Hepatocyte (in vitro differentiated cells): ENCODE data around the gene TRIM69. TPM values are rescaled to one million over a fixed set of nuclear protein-coding genes. Genes with fewer than 3 reads are reported as not detected.
A peak's percentile ranks its signal among the peaks of the same experiment; 100 is the strongest.

ENCODE experiments used
- DNase-seq: peaks from one replicate; pipeline ENCODE4 v3.0.0-alpha.2; 2016; ENCODE audit warnings: low spot score
- H2AFZ ChIP-seq: fragments of 200-600 bp; sonication (generic); 2 replicates; pipeline ENCODE4 v1.6.0; 2016; ENCODE audit warnings: antibody characterized with exemption, mild to moderate bottlenecking
- H3K27ac ChIP-seq: fragments of 200-600 bp; sonication (generic); 2 replicates; pipeline ENCODE4 v1.5.1; 2016; ENCODE audit warnings: mild to moderate bottlenecking
- H3K27me3 ChIP-seq: fragments of 200-600 bp; sonication (generic); 2 replicates; pipeline ENCODE4 v1.6.1; 2016
- H3K36me3 ChIP-seq: fragments of 200-600 bp; sonication (generic); replicated peaks from 2 replicates; pipeline ENCODE4 v1.5.1; 2016; ENCODE audit warnings: low read depth; ENCODE audit not compliant: insufficient read depth
- H3K4me1 ChIP-seq: fragments of 200-600 bp; sonication (generic); 2 replicates; pipeline ENCODE4 v1.5.1; 2016; ENCODE audit warnings: mild to moderate bottlenecking, moderate library complexity; ENCODE audit not compliant: insufficient read depth
- H3K4me2 ChIP-seq: fragments of 200-600 bp; sonication (generic); 2 replicates; pipeline ENCODE4 v1.6.0; 2016
- H3K4me3 ChIP-seq: fragments of 200-600 bp; sonication (generic); 2 replicates; pipeline ENCODE4 v1.5.1; 2016; ENCODE audit warnings: mild to moderate bottlenecking
- H3K79me2 ChIP-seq: fragments of 200-600 bp; sonication (generic); 2 replicates; pipeline ENCODE4 v1.6.0; 2017; ENCODE audit warnings: mild to moderate bottlenecking
- H3K9me2 ChIP-seq: fragments of 200-600 bp; sonication (generic); replicated peaks from 2 replicates; pipeline ENCODE4 v1.6.0; 2017; ENCODE audit warnings: mild to moderate bottlenecking; ENCODE audit not compliant: insufficient read depth
- H3K9me3 ChIP-seq: fragments of 200-600 bp; sonication (generic); 2 replicates; pipeline ENCODE4 v1.5.1; 2016; ENCODE audit warnings: low read depth, mild to moderate bottlenecking
- H4K20me1 ChIP-seq: fragments of 200-600 bp; sonication (generic); 2 replicates; pipeline ENCODE4 v1.6.0; 2016; ENCODE audit warnings: mild to moderate bottlenecking; ENCODE audit not compliant: insufficient read depth, poor library complexity, severe bottlenecking
- EZH2 ChIP-seq: fragments of 200-600 bp; sonication (generic); IDR thresholded peaks from 2 replicates; pipeline ENCODE4 v1.6.1; 2016; ENCODE audit warnings: antibody characterized with exemption, mild to moderate bottlenecking, borderline replicate concordance
- EZH2phosphoT487 ChIP-seq: fragments of 200-600 bp; sonication (generic); IDR thresholded peaks from one replicate; pipeline ENCODE4 v1.6.1; 2018; ENCODE audit warnings: antibody characterized with exemption, mild to moderate bottlenecking, low read depth, moderate library complexity; ENCODE audit not compliant: unreplicated experiment, severe bottlenecking
- WGBS: methylation state at CpG from one replicate; pipeline ENCODE4 v1.1.6; 2016; ENCODE audit warnings: low lambda C conversion rate; ENCODE audit errors: missing lambda C conversion rate; 5-methylcytosine and 5-hydroxymethylcytosine counted together
- polyA plus RNA-seq: library from polyadenylated mRNA; unstranded; fragments of >200 nt; fragmentation: Nextera tagmentation; extraction: Ambion mirVana; gene quantifications from 2 replicates; pipeline ENCODE4 v1.2.1, GENCODE V29; 2016
- total RNA-seq: library from RNA; depleted of rRNA; stranded (reverse); fragments of >200 nt; gene quantifications from 2 replicates; pipeline ENCODE4 v1.2.3, GENCODE V29; 2014
- TF ChIP-seq, protein P1 (sequence below): fragments of 200-600 bp; sonication (generic); IDR thresholded peaks from 2 replicates; pipeline ENCODE4 v1.5.1; 2016; ENCODE audit warnings: antibody characterized with exemption, mild to moderate bottlenecking; ENCODE audit not compliant: poor library complexity

TRIM69 gene
- total and polyA plus RNA-seq, 2 experiments from 2014 or later, result 6.5 to 11.0 TPM

DNA sequence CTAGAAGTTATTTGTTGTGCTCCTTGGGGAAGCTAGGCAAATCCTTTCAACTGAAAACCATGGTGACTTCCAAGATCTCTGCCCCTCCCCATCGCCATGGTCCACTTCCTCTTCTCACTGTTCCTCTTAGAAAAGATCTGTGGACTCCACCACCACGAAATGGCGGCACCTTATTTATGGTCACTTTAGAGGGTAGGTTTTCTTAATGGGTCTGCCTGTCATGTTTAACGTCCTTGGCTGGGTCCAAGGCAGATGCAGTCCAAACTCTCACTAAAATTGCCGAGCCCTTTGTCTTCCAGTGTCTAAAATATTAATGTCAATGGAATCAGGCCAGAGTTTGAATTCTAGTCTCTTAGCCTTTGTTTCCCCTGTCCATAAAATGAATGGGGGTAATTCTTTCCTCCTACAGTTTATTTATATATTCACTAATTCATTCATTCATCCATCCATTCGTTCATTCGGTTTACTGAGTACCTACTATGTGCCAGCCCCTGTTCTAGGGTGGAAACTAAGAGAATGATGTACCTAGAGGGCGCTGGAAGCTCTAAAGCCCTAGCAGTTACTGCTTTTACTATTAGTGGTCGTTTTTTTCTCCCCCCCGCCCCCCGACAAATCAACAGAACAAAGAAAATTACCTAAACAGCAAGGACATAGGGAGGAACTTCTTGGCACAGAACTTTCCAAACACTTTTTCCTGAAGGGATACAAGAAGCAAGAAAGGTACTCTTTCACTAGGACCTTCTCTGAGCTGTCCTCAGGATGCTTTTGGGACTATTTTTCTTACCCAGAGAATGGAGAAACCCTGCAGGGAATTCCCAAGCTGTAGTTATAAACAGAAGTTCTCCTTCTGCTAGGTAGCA is 25.9 kb upstream of the TRIM69 start:
- H3K9me3 ChIP-seq, result no peaks in the 10 kb centered on the region
- 39% methylated on average over 11 of the region's 11 CpGs for WGBS
- H4K20me1 ChIP-seq, result peaks cover 27% of the 10 kb centered on the region
- peak overlapping the region; percentile 68 for H3K4me3 ChIP-seq
- H3K27ac ChIP-seq, result peak overlapping the region; percentile 99
- peaks cover 4% of the 10 kb centered on the region for H3K4me1 ChIP-seq
- H3K9me2 ChIP-seq, result no peaks in the 10 kb centered on the region
- H2AFZ ChIP-seq, result peak overlapping the region; percentile 70
- peak overlapping the region; percentile 79 for H3K4me2 ChIP-seq
- TF ChIP-seq, protein P1, sequence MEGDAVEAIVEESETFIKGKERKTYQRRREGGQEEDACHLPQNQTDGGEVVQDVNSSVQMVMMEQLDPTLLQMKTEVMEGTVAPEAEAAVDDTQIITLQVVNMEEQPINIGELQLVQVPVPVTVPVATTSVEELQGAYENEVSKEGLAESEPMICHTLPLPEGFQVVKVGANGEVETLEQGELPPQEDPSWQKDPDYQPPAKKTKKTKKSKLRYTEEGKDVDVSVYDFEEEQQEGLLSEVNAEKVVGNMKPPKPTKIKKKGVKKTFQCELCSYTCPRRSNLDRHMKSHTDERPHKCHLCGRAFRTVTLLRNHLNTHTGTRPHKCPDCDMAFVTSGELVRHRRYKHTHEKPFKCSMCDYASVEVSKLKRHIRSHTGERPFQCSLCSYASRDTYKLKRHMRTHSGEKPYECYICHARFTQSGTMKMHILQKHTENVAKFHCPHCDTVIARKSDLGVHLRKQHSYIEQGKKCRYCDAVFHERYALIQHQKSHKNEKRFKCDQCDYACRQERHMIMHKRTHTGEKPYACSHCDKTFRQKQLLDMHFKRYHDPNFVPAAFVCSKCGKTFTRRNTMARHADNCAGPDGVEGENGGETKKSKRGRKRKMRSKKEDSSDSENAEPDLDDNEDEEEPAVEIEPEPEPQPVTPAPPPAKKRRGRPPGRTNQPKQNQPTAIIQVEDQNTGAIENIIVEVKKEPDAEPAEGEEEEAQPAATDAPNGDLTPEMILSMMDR, result peak; percentile 47
- no peak for TF ChIP-seq EZH2
- peaks cover 47% of the 10 kb centered on the region for H3K79me2 ChIP-seq
- H3K27me3 ChIP-seq, result no peaks in the 10 kb centered on the region
- no peaks in the 10 kb centered on the region for H3K36me3 ChIP-seq
- DNase-seq, result peak; percentile 47

DNA sequence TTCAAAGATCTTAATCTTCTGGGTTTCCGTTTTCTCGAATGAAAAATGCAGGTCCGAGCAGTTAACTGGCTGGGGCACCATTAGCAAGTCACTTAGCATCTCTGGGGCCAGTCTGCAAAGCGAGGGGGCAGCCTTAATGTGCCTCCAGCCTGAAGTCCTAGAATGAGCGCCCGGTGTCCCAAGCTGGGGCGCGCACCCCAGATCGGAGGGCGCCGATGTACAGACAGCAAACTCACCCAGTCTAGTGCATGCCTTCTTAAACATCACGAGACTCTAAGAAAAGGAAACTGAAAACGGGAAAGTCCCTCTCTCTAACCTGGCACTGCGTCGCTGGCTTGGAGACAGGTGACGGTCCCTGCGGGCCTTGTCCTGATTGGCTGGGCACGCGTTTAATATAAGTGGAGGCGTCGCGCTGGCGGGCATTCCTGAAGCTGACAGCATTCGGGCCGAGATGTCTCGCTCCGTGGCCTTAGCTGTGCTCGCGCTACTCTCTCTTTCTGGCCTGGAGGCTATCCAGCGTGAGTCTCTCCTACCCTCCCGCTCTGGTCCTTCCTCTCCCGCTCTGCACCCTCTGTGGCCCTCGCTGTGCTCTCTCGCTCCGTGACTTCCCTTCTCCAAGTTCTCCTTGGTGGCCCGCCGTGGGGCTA is 25.1 kb upstream of the TRIM69 start, which contains the start of the genes B2M and PATL2:
TSS of gene B2M (plus strand) at position 422 of the 647 bp plus-strand sequence. CDS start at position 452, 30 bp downstream.
TSS of gene PATL2 (minus strand) at position 228 of the 647 bp plus-strand sequence. CDS start 34,833 bp downstream, outside the sequence.
- Histone ChIP-seq H2AFZ (peak within 1 kb of the TSS; percentile 70), H3K79me2 (peaks cover 50% of the 10 kb centered on the region), H3K27ac (peak within 1 kb of the TSS; percentile 99), H3K36me3 (no peaks in the 10 kb centered on the region), H3K4me3 (peak within 1 kb of the TSS; percentile 83), H3K4me2 (peak within 1 kb of the TSS; percentile 90), H3K9me2 (no peaks in the 10 kb centered on the region), H3K27me3 (no peaks in the 10 kb centered on the region), H4K20me1 (peaks cover 32% of the 10 kb centered on the region), H3K9me3 (no peaks in the 10 kb centered on the region), H3K4me1 (peaks cover 4% of the 10 kb centered on the region)
- TF ChIP-seq, protein P1, result no peak
- TF ChIP-seq EZH2phosphoT487 (no peak), EZH2 (no peak)
- WGBS, result under 1% methylated on average over 33 of the region's 37 CpGs
- DNase-seq, result peak; percentile 98

DNA sequence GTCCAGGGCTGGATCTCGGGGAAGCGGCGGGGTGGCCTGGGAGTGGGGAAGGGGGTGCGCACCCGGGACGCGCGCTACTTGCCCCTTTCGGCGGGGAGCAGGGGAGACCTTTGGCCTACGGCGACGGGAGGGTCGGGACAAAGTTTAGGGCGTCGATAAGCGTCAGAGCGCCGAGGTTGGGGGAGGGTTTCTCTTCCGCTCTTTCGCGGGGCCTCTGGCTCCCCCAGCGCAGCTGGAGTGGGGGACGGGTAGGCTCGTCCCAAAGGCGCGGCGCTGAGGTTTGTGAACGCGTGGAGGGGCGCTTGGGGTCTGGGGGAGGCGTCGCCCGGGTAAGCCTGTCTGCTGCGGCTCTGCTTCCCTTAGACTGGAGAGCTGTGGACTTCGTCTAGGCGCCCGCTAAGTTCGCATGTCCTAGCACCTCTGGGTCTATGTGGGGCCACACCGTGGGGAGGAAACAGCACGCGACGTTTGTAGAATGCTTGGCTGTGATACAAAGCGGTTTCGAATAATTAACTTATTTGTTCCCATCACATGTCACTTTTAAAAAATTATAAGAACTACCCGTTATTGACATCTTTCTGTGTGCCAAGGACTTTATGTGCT is 24.5 kb upstream of the TRIM69 start:
- 2% methylated on average over 38 of the region's 46 CpGs for WGBS
- peaks cover 32% of the 10 kb centered on the region for H4K20me1 ChIP-seq
- no peaks in the 10 kb centered on the region for H3K9me3 ChIP-seq
- H3K27me3 ChIP-seq, result no peaks in the 10 kb centered on the region
- H3K36me3 ChIP-seq, result no peaks in the 10 kb centered on the region
- TF ChIP-seq EZH2 (no peak), EZH2phosphoT487 (no peak)
- TF ChIP-seq, protein P1, result no peak
- H2AFZ ChIP-seq, result peak overlapping the region; percentile 28
- DNase-seq, result peak; percentile 69
- no peaks in the 10 kb centered on the region for H3K9me2 ChIP-seq
- H3K4me2 ChIP-seq, result peak overlapping the region; percentile 90
- H3K4me1 ChIP-seq, result peaks cover 4% of the 10 kb centered on the region
- H3K27ac ChIP-seq, result peak overlapping the region; percentile 99
- H3K79me2 ChIP-seq, result peaks cover 50% of the 10 kb centered on the region
- H3K4me3 ChIP-seq, result peak overlapping the region; percentile 83
